BLaER1 (cell line): Measurements from ENCODE around the gene CPTP.
"Not testable (repeated sequence)": the region's sequence is repeated elsewhere in the genome, so short reads cannot be mapped to it uniquely, and the experiment has no call there.

Source experiments
- H3K27ac ChIP-seq: shearing (Covaris generic); formaldehyde crosslinking; 2 replicates; pipeline ENCODE4 v1.8.1; 2022
- H3K27me3 ChIP-seq: shearing (Covaris generic); formaldehyde crosslinking; 2 replicates; pipeline ENCODE4 v1.8.1; 2022
- H3K36me3 ChIP-seq: shearing (Covaris generic); formaldehyde crosslinking; 2 replicates; pipeline ENCODE4 v1.8.1; 2022
- H3K4me1 ChIP-seq: shearing (Covaris generic); formaldehyde crosslinking; 2 replicates; pipeline ENCODE4 v1.8.1; 2022
- H3K4me2 ChIP-seq: shearing (Covaris generic); formaldehyde crosslinking; 2 replicates; pipeline ENCODE4 v1.8.1; 2022
- H3K4me3 ChIP-seq: shearing (Covaris generic); formaldehyde crosslinking; 2 replicates; pipeline ENCODE4 v1.8.1; 2022
- H3K9ac ChIP-seq: shearing (Covaris generic); formaldehyde crosslinking; 2 replicates; pipeline ENCODE4 v1.8.1; 2022
- H3K9me3 ChIP-seq: shearing (Covaris generic); formaldehyde crosslinking; 2 replicates; pipeline ENCODE4 v1.8.1; 2022
- H4K20me1 ChIP-seq: shearing (Covaris generic); formaldehyde crosslinking; 2 replicates; pipeline ENCODE4 v1.8.1; 2022
- Cebpa-rat ChIP-seq: shearing (Covaris generic); IDR thresholded peaks from 2 replicates; pipeline ENCODE4 v1.8.1; 2022

CPTP gene

GRCh38 chr1:1312450-1313314 is 11.9 kb upstream of the CPTP start:
- peaks cover 83% of the 10 kb centered on the region for H4K20me1 ChIP-seq
- H3K27ac ChIP-seq: no peak overlapping the region
- no peaks in the 10 kb centered on the region for H3K27me3 ChIP-seq
- H3K4me2 ChIP-seq: no peak overlapping the region
- no peak for TF ChIP-seq Cebpa-rat
- H3K36me3 ChIP-seq: peaks cover 79% of the 10 kb centered on the region
- H3K4me1 ChIP-seq: peaks cover 14% of the 10 kb centered on the region
- no peak overlapping the region for H3K4me3 ChIP-seq
- H3K9me3 ChIP-seq: no peaks in the 10 kb centered on the region
- H3K9ac ChIP-seq: no peak overlapping the region

GRCh38 chr1:1313500-1314236 is 10.9 kb upstream of the CPTP start:
- H3K4me2 ChIP-seq: no peak overlapping the region
- H3K27me3 ChIP-seq: no peaks in the 10 kb centered on the region
- H3K9me3 ChIP-seq: no peaks in the 10 kb centered on the region
- peaks cover 93% of the 10 kb centered on the region for H4K20me1 ChIP-seq
- H3K9ac ChIP-seq: no peak overlapping the region
- TF ChIP-seq Cebpa-rat: no peak
- H3K36me3 ChIP-seq: peaks cover 89% of the 10 kb centered on the region
- no peak overlapping the region for H3K27ac ChIP-seq
- H3K4me3 ChIP-seq: no peak overlapping the region
- H3K4me1 ChIP-seq: peaks cover 14% of the 10 kb centered on the region

- H3K4me3 ChIP-seq: no peak overlapping the region
- H4K20me1 ChIP-seq: peaks cover 94% of the 10 kb centered on the region
- no peak for TF ChIP-seq Cebpa-rat
- H3K27ac ChIP-seq: no peak overlapping the region
- no peaks in the 10 kb centered on the region for H3K9me3 ChIP-seq
- H3K36me3 ChIP-seq: peaks cover 94% of the 10 kb centered on the region
- peaks cover 12% of the 10 kb centered on the region for H3K4me1 ChIP-seq
- no peak overlapping the region for H3K9ac ChIP-seq
- H3K4me2 ChIP-seq: no peak overlapping the region
- no peaks in the 10 kb centered on the region for H3K27me3 ChIP-seq
These were observed 10.4 kb upstream of the CPTP start for GRCh38 chr1:1314237-1314586.

- Histone ChIP-seq H3K4me3 (no peak overlapping the region), H3K4me1 (peaks cover 6% of the 10 kb centered on the region), H3K36me3 (peaks cover 96% of the 10 kb centered on the region), H3K9me3 (no peaks in the 10 kb centered on the region), H3K27me3 (no peaks in the 10 kb centered on the region), H4K20me1 (peaks cover 94% of the 10 kb centered on the region), H3K27ac (no peak overlapping the region), H3K4me2 (no peak overlapping the region), H3K9ac (no peak overlapping the region)
- TF ChIP-seq Cebpa-rat: no peak
These were observed 9.8 kb upstream of the CPTP start for GRCh38 chr1:1314678-1315335.

DNA sequence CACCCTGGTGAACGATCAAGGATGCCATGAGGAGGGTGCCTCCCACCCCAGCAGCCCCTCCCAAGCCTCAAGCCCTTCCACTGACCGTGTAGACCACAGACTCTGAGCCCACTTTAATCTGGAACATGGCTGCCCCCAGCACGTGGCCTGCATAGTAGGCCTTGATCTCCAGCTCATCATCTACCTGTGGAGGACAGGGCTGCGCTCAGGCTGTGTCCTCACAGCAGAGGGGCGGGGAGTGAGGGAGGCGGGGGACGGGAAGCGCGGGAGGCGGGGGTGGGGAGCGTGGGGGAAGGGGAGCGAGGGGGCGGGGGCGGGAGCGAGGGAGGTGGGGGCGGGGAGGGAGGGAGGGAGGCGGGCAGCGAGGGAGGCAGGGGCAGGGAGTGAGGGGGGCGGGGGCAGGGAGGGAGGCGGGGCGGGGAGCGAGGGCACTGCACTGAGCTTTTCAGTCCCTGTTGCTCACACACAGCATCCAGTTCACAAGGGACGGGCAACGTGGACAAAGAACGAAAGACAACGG is 9.1 kb upstream of the CPTP start:
- H3K9me3 ChIP-seq: no peaks in the 10 kb centered on the region
- H3K27ac ChIP-seq: no peak overlapping the region
- no peaks in the 10 kb centered on the region for H3K27me3 ChIP-seq
- no peak overlapping the region for H3K4me3 ChIP-seq
- no peak for TF ChIP-seq Cebpa-rat
- H3K36me3 ChIP-seq: peaks cover 96% of the 10 kb centered on the region
- peaks cover 94% of the 10 kb centered on the region for H4K20me1 ChIP-seq
- H3K9ac ChIP-seq: no peak overlapping the region
- no peak overlapping the region for H3K4me2 ChIP-seq
- H3K4me1 ChIP-seq: peaks cover 5% of the 10 kb centered on the region

DNA sequence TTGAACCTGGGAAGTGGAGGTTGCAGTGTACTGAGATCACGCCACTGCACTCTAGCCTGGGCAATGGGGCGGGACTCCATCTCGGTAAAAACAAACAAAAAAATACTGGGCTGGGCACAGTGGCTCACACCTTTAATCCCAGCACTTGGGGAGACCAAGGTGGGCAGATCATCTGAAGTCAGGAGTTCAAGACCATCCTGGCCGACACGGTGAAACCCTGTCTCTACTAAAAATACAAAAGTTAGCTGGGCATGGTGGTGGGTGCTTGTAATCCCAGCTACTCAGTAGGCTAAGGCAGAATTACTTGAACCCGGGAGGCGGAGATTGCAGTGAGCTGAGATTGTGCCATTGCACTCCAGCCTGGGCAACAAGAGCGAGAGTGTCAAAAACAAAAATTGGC is 8.4 kb upstream of the CPTP start:
- H3K4me3 ChIP-seq, H3K9ac ChIP-seq, H3K27ac ChIP-seq, H3K27me3 ChIP-seq, H3K4me2 ChIP-seq, H3K9me3 ChIP-seq: not testable (repeated sequence)
- Histone ChIP-seq H3K36me3 (peaks cover 96% of the 10 kb centered on the region), H3K4me1 (peaks cover 12% of the 10 kb centered on the region), H4K20me1 (peaks cover 94% of the 10 kb centered on the region)

GRCh38 chr1:1317420-1317819 is 7.2 kb upstream of the CPTP start:
- H3K9me3 ChIP-seq: no peaks in the 10 kb centered on the region
- H3K4me2 ChIP-seq: no peak overlapping the region
- H3K27ac ChIP-seq: no peak overlapping the region
- no peak for TF ChIP-seq Cebpa-rat
- H3K36me3 ChIP-seq: peaks cover 94% of the 10 kb centered on the region
- H3K4me1 ChIP-seq: peaks cover 12% of the 10 kb centered on the region
- H3K27me3 ChIP-seq: no peaks in the 10 kb centered on the region
- no peak overlapping the region for H3K4me3 ChIP-seq
- H4K20me1 ChIP-seq: peaks cover 95% of the 10 kb centered on the region
- H3K9ac ChIP-seq: no peak overlapping the region

DNA sequence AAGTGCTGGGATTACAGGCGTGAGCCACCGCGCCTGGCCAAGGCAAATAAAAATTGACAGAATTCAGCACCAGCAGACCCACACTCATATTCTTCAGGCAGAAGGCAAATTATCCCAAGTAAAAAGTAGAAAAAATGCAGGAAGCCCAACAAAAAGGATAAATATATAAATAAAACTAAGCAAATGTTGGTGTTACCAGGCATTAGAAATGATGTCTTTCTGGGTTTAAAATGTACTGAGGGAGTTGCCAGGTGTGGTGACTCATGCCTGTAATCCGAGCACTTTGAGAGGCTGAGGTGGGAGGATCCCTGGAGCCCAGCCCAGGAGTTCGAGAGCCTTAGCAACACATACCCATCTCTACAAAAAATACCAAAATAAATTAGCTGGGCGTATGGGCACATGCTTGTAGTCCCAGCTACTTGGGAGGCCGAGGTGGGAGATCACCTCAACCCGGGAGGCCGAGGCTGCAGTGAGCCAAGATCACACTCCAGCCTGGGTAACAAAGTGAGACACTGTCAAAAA is 6.4 kb upstream of the CPTP start:
- Histone ChIP-seq H3K9ac (no peak overlapping the region), H3K27me3 (no peaks in the 10 kb centered on the region), H3K4me2 (no peak overlapping the region), H3K36me3 (peaks cover 92% of the 10 kb centered on the region), H4K20me1 (peaks cover 94% of the 10 kb centered on the region), H3K9me3 (no peaks in the 10 kb centered on the region), H3K4me1 (peaks cover 17% of the 10 kb centered on the region), H3K4me3 (no peak overlapping the region), H3K27ac (no peak overlapping the region)
- TF ChIP-seq Cebpa-rat: no peak

DNA sequence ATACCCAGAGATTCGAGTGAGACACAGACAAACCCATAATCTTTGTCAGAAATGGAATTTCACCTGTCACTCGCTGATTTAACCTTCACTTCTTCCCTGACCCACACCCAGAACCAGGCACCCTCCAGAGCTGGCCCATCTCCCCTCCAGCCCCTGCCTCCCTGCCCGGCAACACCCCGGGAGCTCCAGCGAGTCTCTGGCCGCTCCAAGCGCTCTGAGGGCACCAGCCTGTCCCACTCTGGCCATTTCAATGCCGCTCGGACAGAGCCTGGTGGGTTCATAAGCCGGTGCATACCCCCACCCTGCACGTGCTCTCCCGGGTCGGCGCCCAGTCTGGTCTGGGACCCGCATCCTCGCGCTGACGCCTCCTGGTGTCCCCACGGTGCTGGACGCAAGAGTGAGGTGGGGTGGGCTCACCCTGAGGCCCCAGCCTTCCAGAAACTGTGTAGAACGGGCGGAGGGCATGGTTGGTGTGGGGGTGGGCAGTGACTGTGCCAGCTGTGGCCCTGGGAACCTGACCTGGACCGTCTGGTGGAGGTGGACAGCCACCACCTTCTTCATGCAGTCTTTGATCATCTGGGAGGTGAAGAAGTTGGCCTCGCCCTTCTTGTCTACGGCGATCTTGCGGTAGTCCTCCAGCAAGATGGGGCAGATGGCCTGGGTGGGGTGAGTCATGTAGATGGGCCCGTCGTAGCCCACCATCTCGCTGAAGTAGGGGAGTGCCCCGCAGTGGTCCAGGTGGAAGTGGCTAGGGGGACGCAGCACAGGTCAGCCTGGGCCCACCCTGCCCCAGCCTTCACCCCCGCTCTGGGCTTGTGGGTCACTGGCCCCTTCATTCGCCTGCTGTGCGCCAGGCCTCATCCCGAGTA is 5.6 kb upstream of the CPTP start:
- Histone ChIP-seq H3K9ac (peak overlapping the region; percentile 45; the same call in 1 of the 2 replicates), H3K9me3 (no peaks in the 10 kb centered on the region), H3K27me3 (no peaks in the 10 kb centered on the region), H4K20me1 (peaks cover 90% of the 10 kb centered on the region), H3K4me3 (no peak overlapping the region), H3K4me2 (no peak overlapping the region), H3K36me3 (peaks cover 84% of the 10 kb centered on the region), H3K4me1 (peaks cover 22% of the 10 kb centered on the region), H3K27ac (no peak overlapping the region)
- no peak for TF ChIP-seq Cebpa-rat
